ENCODE data around the gene TXNRD1. TPM values are rescaled to one million over a fixed set of nuclear protein-coding genes. Genes with fewer than 3 reads are reported as not detected.
"Not testable (repeated sequence)": the region's sequence is repeated elsewhere in the genome, so short reads cannot be mapped to it uniquely, and the experiment has no call there.

The TXNRD1 gene
- polyA plus RNA-seq, 6 donors from 2014 or later, result 19.5 to 26.9 (median 22.9) TPM

DNA sequence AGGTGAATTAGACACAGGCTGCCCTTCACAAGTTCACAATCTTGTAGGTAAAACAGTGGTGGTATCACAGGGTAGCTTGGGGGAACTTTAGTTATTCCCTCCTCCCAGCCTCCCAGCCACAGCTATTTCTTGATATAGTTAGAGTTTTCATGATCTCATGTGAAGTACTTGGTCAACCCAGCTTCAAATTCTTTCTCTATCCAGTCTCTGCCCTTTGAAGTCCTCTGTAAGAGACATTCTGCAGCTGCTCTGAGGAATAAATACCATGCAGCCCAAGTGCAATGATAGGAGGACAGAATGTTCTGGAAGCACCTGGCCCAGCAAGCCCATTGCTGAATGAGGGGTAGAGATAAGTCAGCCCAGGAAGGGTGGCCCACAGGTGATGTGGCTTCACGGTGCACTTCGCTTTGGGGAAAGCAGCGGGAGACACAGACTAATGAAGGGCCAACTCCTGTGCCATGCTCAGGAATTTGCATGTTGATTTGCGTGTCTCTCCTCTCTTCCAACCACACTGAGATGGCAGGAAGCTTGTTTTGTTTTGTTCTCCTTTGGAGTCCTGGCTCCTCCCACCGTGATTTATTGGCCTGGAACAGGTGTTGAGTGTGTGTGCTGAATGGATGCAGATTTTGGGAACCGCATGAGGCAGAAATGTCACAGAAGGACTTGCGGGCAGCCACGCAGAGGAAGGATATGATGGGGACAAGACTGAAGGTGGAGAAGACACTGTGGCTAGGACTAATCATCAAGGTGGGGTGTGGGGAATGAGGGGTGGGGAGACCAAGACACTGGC lies 8.0 kb upstream of the TXNRD1 start:
- no peaks in the 10 kb centered on the region for H3K9me3 Mint-ChIP-seq

DNA sequence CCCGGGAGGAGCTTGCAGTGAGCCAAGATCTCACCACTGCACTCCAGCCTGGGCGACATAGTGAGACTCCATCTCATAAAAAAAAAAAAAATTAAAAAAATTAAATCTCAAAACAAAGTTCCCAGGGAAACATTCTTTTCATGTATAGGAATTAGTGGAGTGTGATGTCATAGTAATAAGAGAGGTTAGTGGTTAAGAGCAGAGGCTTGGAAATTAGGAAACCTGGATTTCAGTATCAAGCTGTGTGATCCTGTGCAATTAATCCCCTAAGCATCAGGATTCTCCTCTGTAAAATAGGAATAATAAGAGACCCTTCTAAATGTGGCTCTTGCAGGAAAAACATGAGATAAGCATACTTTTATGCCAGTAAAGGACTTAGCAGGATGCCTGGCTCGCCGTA lies 3.1 kb upstream of the TXNRD1 start:
- ATAC-seq (ENCODE audit: low read depth in 2 of 2) (no peak), DNase-seq (no peak)
- Mint-ChIP-seq H3K36me3 (no peaks in the 10 kb centered on the region), H3K4me1 (peaks cover 7 to 15% (median 8%) of the 10 kb centered on the region in 3 donors), H3K4me3 (no peak overlapping the region), H3K27me3 (peaks cover 18 to 32% (median 21%) of the 10 kb centered on the region in 3 donors), H3K9me3 (no peaks in the 10 kb centered on the region), H3K27ac (no peak overlapping the region)

More for the DNA sequence above, 8.0 kb upstream of the TXNRD1 start:
- ATAC-seq (ENCODE audit: low read depth in 2 of 2) (no peak), DNase-seq (no peak)
- Mint-ChIP-seq H3K27ac (no peak overlapping the region), H3K4me3 (peak overlapping the region in 1 of 8 donors; percentile 30), H3K36me3 (no peaks in the 10 kb centered on the region), H3K4me1 (peaks cover 0 to 3% (median 0%) of the 10 kb centered on the region in 3 donors), H3K27me3 (peaks cover 11 to 28% (median 22%) of the 10 kb centered on the region in 3 donors)

GRCh38 chr12:104213952-104214351 lies 1.6 kb upstream of the TXNRD1 start:
- ATAC-seq (ENCODE audit: low read depth in 2 of 2) (no peak), DNase-seq (no peak)
- H3K27me3 Mint-ChIP-seq, result peaks cover 12 to 22% (median 18%) of the 10 kb centered on the region in 3 donors
- no peak overlapping the region for H3K4me3 Mint-ChIP-seq
- H3K9me3 Mint-ChIP-seq, result no peaks in the 10 kb centered on the region
- H3K4me1 Mint-ChIP-seq, result peaks cover 7 to 15% (median 7%) of the 10 kb centered on the region in 3 donors
- H3K27ac Mint-ChIP-seq, result no peak overlapping the region
- H3K36me3 Mint-ChIP-seq, result no peaks in the 10 kb centered on the region

- Mint-ChIP-seq H3K27me3 (peaks cover under 1 to 8% (median 8%) of the 10 kb centered on the region in 3 donors), H3K4me3 (peak overlapping the region; percentile 77 to 90 (median 86)), H3K4me1 (peaks cover 7 to 15% (median 10%) of the 10 kb centered on the region in 3 donors), H3K9me3 (no peaks in the 10 kb centered on the region), H3K27ac (peak overlapping the region in 4 of 6 donors; percentile 55 to 88 (median 66)), H3K36me3 (no peaks in the 10 kb centered on the region)
- DNase-seq, result no peak
- no peak for ATAC-seq (ENCODE audit: low read depth in 2 of 2)
Measured at GRCh38 chr12:104216521-104216924, 944 bp downstream of the TXNRD1 start.

DNA sequence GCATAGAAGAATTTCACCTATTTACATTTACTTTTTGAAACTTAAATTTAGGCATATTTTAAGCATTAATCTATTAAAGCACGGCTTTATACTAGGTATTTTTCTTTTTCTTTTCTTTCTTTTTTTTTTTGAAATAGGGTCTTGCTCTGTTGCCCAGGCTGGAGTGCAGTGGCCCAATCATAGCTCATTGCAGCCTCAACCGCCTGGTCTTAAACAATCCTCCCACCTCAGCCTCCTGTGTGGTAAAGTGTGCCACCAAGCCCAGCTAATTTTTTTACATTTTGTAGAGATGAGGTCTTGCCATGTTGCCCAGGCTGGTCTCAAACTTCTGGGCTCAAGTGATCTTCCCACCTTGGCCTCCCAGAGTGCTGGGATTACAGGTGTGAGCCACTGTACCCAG lies 2.9 kb downstream of the TXNRD1 start:
- not testable (repeated sequence) for DNase-seq; H3K36me3 Mint-ChIP-seq; H3K27ac Mint-ChIP-seq; H3K9me3 Mint-ChIP-seq; ATAC-seq (ENCODE audit: low read depth in 2 of 2)
- Mint-ChIP-seq H3K4me1 (peaks cover 7 to 15% (median 10%) of the 10 kb centered on the region in 3 donors), H3K27me3 (peaks cover 0 to 14% (median 13%) of the 10 kb centered on the region in 3 donors), H3K4me3 (peak overlapping the region in 1 of 8 donors; percentile 35)

DNA sequence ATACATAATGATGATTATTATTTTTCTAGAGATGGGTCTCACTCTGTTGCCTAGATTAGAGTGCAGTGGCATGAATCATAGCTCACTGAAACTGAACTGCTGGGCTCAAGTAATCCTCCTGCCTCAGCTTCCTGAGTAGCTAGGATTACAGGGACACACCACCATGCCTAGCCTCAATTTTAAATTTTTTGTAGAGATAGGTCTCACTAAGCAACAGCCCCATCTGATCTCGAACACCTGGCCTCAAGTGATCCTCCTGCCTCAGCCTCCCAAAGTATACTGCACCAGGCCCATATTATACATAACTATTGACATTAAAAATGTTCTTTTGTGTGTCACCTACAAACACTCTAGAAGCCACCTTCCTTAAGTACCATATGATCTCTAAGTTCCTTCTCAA lies 3.4 kb downstream of the TXNRD1 start:
- H3K27ac Mint-ChIP-seq, result peak overlapping the region in 3 of 6 donors; percentile 36 to 74 (median 52)
- peaks cover 0 to 14% (median 13%) of the 10 kb centered on the region in 3 donors for H3K27me3 Mint-ChIP-seq
- peaks cover 7 to 15% (median 10%) of the 10 kb centered on the region in 3 donors for H3K4me1 Mint-ChIP-seq
- DNase-seq (no peak), ATAC-seq (ENCODE audit: low read depth in 2 of 2) (no peak)
- no peaks in the 10 kb centered on the region for H3K36me3 Mint-ChIP-seq
- H3K9me3 Mint-ChIP-seq, result no peaks in the 10 kb centered on the region
- peak overlapping the region in 1 of 8 donors; percentile 21 for H3K4me3 Mint-ChIP-seq

GRCh38 chr12:104219361-104219892 lies 3.8 kb downstream of the TXNRD1 start:
- H3K4me1 Mint-ChIP-seq, result peaks cover 7 to 15% (median 10%) of the 10 kb centered on the region in 3 donors
- no peaks in the 10 kb centered on the region for H3K9me3 Mint-ChIP-seq
- DNase-seq, result no peak
- H3K4me3 Mint-ChIP-seq, result peak overlapping the region in 1 of 8 donors; percentile 21
- H3K27ac Mint-ChIP-seq, result peak overlapping the region in 1 of 6 donors; percentile 52
- ATAC-seq (ENCODE audit: low read depth in 2 of 2), result no peak
- peaks cover 0 to 14% (median 13%) of the 10 kb centered on the region in 3 donors for H3K27me3 Mint-ChIP-seq
- no peaks in the 10 kb centered on the region for H3K36me3 Mint-ChIP-seq

DNA sequence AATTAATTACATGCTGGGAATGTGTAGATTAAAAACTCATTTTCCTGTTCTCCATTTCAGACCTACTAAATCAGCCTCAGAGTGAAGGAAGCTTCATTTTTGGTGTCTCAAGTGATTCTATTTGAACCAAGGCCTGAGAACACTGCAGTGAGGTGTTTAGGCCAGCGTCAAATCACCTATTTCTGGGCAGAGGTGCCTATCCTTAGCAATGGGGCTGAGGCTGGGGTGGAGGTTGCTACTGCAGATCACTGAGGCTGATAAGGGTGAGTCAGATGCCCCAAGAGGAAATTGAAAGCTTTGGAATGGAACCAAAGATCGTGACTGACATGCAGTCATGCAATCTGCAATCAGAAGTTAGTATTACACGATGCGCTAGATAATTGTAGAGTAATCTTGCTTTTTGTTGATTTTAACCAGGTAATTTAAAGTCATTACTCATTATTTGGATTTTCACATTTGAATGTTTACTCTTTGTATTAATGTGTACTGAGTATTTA lies 4.4 kb downstream of the TXNRD1 start:
- no peak overlapping the region for H3K27ac Mint-ChIP-seq
- H3K9me3 Mint-ChIP-seq, result no peaks in the 10 kb centered on the region
- no peaks in the 10 kb centered on the region for H3K36me3 Mint-ChIP-seq
- H3K4me3 Mint-ChIP-seq, result no peak overlapping the region
- ATAC-seq (ENCODE audit: low read depth in 2 of 2), result no peak
- H3K27me3 Mint-ChIP-seq, result peaks cover 0 to 14% (median 13%) of the 10 kb centered on the region in 3 donors
- H3K4me1 Mint-ChIP-seq, result peaks cover 7 to 15% (median 10%) of the 10 kb centered on the region in 3 donors
- DNase-seq, result no peak

DNA sequence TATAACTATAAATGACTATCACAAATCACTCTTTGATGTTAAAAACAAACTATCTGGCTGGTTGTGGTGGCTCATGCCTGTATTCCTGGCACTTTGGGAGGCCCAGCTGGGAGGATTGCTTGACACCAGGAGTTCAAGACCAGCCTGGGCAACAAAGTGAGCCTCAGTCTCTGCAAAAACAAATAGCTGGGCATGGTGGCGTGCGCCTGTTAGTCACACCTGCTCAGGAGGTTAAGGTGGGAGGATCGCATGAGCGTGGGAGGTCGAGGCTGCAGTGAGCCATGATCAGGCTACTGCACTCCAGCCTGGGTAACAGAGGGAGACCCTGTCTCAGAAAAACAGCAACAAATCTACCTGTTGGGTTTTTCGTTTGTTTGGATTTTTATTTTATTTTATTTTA lies 5.4 kb downstream of the TXNRD1 start:
- ATAC-seq (ENCODE audit: low read depth in 2 of 2) (no peak), DNase-seq (no peak)
- H3K27ac Mint-ChIP-seq, result peak overlapping the region in 1 of 6 donors; percentile 12
- peaks cover 6 to 10% (median 8%) of the 10 kb centered on the region in 3 donors for H3K4me1 Mint-ChIP-seq
- no peaks in the 10 kb centered on the region for H3K36me3 Mint-ChIP-seq
- no peaks in the 10 kb centered on the region for H3K9me3 Mint-ChIP-seq
- no peak overlapping the region for H3K4me3 Mint-ChIP-seq
- H3K27me3 Mint-ChIP-seq, result peaks cover 0 to 14% (median 13%) of the 10 kb centered on the region in 3 donors

DNA sequence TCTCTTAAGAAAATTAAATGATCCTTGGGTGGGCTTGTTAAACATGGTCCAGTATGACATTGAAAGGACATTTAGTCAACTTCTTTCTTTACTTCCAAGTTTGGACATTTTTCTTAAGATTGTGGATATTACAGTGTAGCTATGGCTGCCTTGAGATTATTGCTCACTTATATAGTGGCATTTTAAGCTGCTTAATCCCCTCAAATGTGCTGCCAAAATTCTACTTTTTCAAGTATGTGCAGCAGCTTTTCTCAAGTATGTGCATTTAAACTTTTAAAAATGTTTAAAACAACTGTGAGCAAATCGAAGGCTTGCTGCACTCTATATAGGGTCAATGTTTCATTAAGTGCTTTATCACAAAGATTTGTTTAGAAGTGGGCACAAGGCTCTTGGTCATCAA lies 7.4 kb downstream of the TXNRD1 start:
- no peak for ATAC-seq (ENCODE audit: low read depth in 2 of 2)
- DNase-seq, result no peak
- H3K36me3 Mint-ChIP-seq, result no peaks in the 10 kb centered on the region
- no peak overlapping the region for H3K4me3 Mint-ChIP-seq
- no peak overlapping the region for H3K27ac Mint-ChIP-seq
- peaks cover 0 to 7% (median 7%) of the 10 kb centered on the region in 3 donors for H3K27me3 Mint-ChIP-seq
- H3K9me3 Mint-ChIP-seq, result no peaks in the 10 kb centered on the region
- H3K4me1 Mint-ChIP-seq, result peaks cover 0 to 5% (median 0%) of the 10 kb centered on the region in 3 donors

DNA sequence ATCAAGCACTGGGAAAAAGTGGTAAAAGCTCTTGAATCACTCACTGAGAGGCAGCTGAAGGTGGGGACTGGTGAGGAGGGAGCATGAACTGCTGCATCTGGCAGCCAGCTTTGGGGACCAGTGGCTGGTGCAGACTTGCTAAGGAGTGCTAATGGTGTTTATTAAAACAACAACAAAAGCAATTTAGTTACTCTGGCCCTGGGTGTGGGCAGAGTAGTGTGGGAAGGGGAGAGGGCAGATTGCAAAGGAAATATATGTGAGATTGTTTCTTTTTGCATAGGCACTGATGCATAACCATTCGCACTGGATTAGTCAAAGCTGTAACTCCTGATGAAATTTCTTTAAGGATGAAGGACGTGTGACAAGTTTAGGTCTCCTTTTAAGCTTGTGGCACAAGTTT lies 8.1 kb downstream of the TXNRD1 start:
- Mint-ChIP-seq H3K27ac (no peak overlapping the region), H3K4me3 (no peak overlapping the region), H3K36me3 (no peaks in the 10 kb centered on the region), H3K9me3 (no peaks in the 10 kb centered on the region), H3K27me3 (peaks cover 0 to 7% (median 7%) of the 10 kb centered on the region in 3 donors), H3K4me1 (peaks cover 0 to 5% (median 0%) of the 10 kb centered on the region in 3 donors)
- ATAC-seq (ENCODE audit: low read depth in 2 of 2), result no peak
- DNase-seq, result no peak

GRCh38 chr12:104226672-104227071 lies 11.1 kb downstream of the TXNRD1 start:
- no peaks in the 10 kb centered on the region for H3K36me3 Mint-ChIP-seq
- no peak for DNase-seq
- H3K4me1 Mint-ChIP-seq, result no peaks in the 10 kb centered on the region
- peaks cover 0 to 5% (median 5%) of the 10 kb centered on the region in 3 donors for H3K27me3 Mint-ChIP-seq
- ATAC-seq (ENCODE audit: low read depth in 2 of 2), result no peak
- peaks cover 0 to 6% (median 4%) of the 10 kb centered on the region in 7 donors for H3K9me3 Mint-ChIP-seq
- no peak overlapping the region for H3K4me3 Mint-ChIP-seq
- H3K27ac Mint-ChIP-seq, result no peak overlapping the region

DNA sequence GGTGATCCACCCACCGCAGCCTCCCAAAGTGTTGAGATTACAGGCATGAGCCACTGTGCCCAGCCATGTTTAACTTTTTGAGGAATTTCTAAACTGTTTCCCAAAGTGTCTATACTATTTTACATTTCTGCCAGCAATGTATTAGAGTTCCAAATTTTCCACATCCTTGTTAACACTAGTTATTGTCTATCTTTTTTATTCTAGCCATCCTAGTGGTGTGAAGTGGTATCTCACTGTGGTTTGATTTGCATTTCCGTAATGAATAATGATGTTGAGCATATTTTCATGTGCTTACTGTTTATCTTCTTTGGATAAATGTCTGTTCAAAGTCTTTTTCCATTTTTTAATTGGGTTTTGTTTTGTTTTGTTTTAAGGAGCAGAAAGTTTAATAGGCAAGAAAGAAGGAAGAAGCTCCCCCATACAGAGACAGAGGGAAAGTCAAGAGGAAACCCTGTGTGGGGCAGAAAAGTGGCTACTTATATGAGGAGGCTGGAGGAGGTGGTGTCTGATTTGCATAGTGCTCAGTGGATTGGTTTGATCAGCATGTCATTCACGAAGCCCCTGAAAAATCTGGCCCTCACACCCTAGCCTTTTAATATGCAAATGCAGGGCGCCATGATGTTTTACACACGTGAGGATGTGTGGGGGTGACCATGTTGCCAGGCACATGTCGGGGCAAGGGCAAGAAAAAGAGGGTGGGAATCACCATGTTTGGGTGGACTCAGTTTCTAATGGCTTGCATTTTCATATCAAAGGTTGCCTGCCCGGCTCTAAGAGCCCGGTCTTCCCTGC lies 14.9 kb downstream of the TXNRD1 start:
- Mint-ChIP-seq H3K27ac (no peak overlapping the region), H3K27me3 (no peaks in the 10 kb centered on the region), H3K4me1 (no peaks in the 10 kb centered on the region), H3K9me3 (peaks cover 7 to 37% (median 24%) of the 10 kb centered on the region in 7 donors), H3K4me3 (no peak overlapping the region), H3K36me3 (no peaks in the 10 kb centered on the region)
- DNase-seq (no peak), ATAC-seq (ENCODE audit: low read depth in 2 of 2) (no peak)
